DOHH2 (cell line): ENCODE measurements around the gene SLC25A43.

Experiments used
- H3F3A ChIP-seq: fragments of 200-600 bp; sonication (generic), shearing (Covaris generic); 2 replicates; pipeline ENCODE4 v1.6.0; 2016; ENCODE audit warnings: antibody characterized with exemption, mild to moderate bottlenecking; ENCODE audit not compliant: control insufficient read depth, insufficient read depth
- H3K27ac ChIP-seq: fragments of 200-600 bp; sonication (generic); 2 replicates; pipeline ENCODE4 v1.5.1; 2014; ENCODE audit warnings: low read depth, mild to moderate bottlenecking, low read length, moderate library complexity
- H3K27me3 ChIP-seq: fragments of 200-600 bp; sonication (generic); 2 replicates; pipeline ENCODE4 v1.6.1; 2014; ENCODE audit warnings: mild to moderate bottlenecking, low read length, mixed read lengths; ENCODE audit not compliant: control insufficient read depth
- H3K36me3 ChIP-seq: fragments of 200-600 bp; sonication (generic); 2 replicates; pipeline ENCODE4 v1.6.1; 2014; ENCODE audit warnings: mild to moderate bottlenecking, low read length, moderate library complexity, mixed read lengths; ENCODE audit not compliant: control insufficient read depth
- H3K4me1 ChIP-seq: fragments of 200-600 bp; sonication (generic); 2 replicates; pipeline ENCODE4 v1.6.1; 2014; ENCODE audit warnings: mild to moderate bottlenecking, low read length, mixed read lengths; ENCODE audit not compliant: control insufficient read depth
- H3K4me2 ChIP-seq: fragments of 200-600 bp; sonication (generic); 2 replicates; pipeline ENCODE4 v1.6.0; 2014; ENCODE audit warnings: mild to moderate bottlenecking, low read length, moderate library complexity
- H3K4me3 ChIP-seq: fragments of 200-600 bp; sonication (generic); 2 replicates; pipeline ENCODE4 v1.5.1; 2014; ENCODE audit warnings: mild to moderate bottlenecking, low read length, mixed read lengths
- H3K79me2 ChIP-seq: fragments of 200-600 bp; sonication (generic); 2 replicates; pipeline ENCODE4 v1.6.1; 2014; ENCODE audit warnings: mild to moderate bottlenecking, low read length, mixed read lengths; ENCODE audit not compliant: control insufficient read depth
- H3K9me2 ChIP-seq: fragments of 200-600 bp; sonication (generic); replicated peaks from 2 replicates; pipeline ENCODE4 v1.6.1; 2014; ENCODE audit warnings: mild to moderate bottlenecking, low read length, mixed read lengths; ENCODE audit not compliant: control insufficient read depth
- H3K9me3 ChIP-seq: fragments of 200-600 bp; sonication (generic); 2 replicates; pipeline ENCODE4 v1.6.1; 2014; ENCODE audit warnings: antibody characterized with exemption, low read length, mixed read lengths; ENCODE audit not compliant: control insufficient read depth, insufficient read depth
- H4K20me1 ChIP-seq: fragments of 200-600 bp; sonication (generic); 2 replicates; pipeline ENCODE4 v1.6.0; 2014; ENCODE audit warnings: low read depth, mild to moderate bottlenecking, antibody characterized with exemption, low read length, moderate library complexity; ENCODE audit not compliant: control insufficient read depth, insufficient read depth
- EZH2phosphoT487 ChIP-seq: fragments of 200-600 bp; sonication (generic); IDR thresholded peaks from 2 replicates; pipeline ENCODE4 v1.6.1; 2017; ENCODE audit warnings: borderline replicate concordance, mild to moderate bottlenecking, antibody characterized with exemption, low read length, moderate library complexity, mixed read lengths
- TF ChIP-seq, protein P1 (sequence below): fragments of 200-600 bp; sonication (generic); IDR thresholded peaks from one replicate; pipeline ENCODE4 v1.5.1; 2014; ENCODE audit warnings: antibody characterized with exemption, mild to moderate bottlenecking, low read depth, low read length; ENCODE audit not compliant: poor library complexity, severe bottlenecking

SLC25A43 gene

DNA sequence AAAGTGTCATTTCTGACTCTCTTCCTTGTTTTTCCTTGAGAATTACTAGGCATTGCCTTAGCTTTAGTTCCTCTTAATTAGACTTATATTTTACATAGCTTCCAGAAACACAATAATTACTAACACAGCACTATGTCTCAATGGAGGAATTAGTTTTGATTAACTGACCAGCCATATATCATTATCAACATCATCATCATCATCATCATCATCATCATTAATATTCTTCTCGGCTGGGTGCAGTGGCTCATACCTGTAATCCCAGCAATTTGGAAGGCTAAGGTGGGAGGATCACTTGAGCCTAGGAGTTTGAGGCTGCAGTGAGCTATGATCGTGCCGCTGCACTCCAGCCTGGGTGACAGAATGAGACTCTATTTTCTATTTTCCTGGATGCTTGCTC is 66.4 kb downstream of the SLC25A43 start:
- H3K9me2 ChIP-seq, result no peaks in the 10 kb centered on the region
- H3K4me3 ChIP-seq, result no peak overlapping the region
- H3K36me3 ChIP-seq, result peaks cover 15% of the 10 kb centered on the region
- H3K4me2 ChIP-seq, result no peak overlapping the region
- peaks cover 13% of the 10 kb centered on the region for H3K4me1 ChIP-seq
- H4K20me1 ChIP-seq, result peaks cover 11% of the 10 kb centered on the region
- peaks cover 11% of the 10 kb centered on the region for H3F3A ChIP-seq
- H3K27ac ChIP-seq, result no peak overlapping the region
- TF ChIP-seq, protein P1, sequence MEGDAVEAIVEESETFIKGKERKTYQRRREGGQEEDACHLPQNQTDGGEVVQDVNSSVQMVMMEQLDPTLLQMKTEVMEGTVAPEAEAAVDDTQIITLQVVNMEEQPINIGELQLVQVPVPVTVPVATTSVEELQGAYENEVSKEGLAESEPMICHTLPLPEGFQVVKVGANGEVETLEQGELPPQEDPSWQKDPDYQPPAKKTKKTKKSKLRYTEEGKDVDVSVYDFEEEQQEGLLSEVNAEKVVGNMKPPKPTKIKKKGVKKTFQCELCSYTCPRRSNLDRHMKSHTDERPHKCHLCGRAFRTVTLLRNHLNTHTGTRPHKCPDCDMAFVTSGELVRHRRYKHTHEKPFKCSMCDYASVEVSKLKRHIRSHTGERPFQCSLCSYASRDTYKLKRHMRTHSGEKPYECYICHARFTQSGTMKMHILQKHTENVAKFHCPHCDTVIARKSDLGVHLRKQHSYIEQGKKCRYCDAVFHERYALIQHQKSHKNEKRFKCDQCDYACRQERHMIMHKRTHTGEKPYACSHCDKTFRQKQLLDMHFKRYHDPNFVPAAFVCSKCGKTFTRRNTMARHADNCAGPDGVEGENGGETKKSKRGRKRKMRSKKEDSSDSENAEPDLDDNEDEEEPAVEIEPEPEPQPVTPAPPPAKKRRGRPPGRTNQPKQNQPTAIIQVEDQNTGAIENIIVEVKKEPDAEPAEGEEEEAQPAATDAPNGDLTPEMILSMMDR, result no peak
- TF ChIP-seq EZH2phosphoT487, result no peak
- H3K27me3 ChIP-seq, result no peaks in the 10 kb centered on the region
- H3K9me3 ChIP-seq, result no peaks in the 10 kb centered on the region
- H3K79me2 ChIP-seq, result peaks cover 17% of the 10 kb centered on the region

DNA sequence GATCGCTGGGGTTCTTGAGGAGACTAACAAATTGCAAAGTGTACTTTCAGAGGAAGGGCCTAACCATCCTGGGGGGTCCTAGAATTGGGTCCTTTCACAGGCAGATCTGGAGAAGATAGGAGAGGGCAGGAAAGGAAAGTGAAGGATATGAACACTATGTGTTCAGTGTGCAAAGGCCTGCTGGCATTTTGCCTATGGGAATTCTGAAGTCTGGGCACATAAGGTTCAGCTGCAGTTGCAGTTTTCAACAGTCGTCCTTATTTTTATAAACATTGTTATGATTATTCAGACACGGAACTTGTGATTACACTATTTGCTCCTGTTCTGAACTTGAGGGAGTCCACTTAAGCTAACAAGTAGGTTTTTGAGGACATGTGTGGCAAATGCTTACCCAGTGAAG is 67.8 kb downstream of the SLC25A43 start:
- no peak overlapping the region for H3K27ac ChIP-seq
- no peak for TF ChIP-seq EZH2phosphoT487
- TF ChIP-seq, protein P1, result no peak
- H3K4me2 ChIP-seq, result no peak overlapping the region
- peaks cover 23% of the 10 kb centered on the region for H3K36me3 ChIP-seq
- H3K9me2 ChIP-seq, result no peaks in the 10 kb centered on the region
- H3K9me3 ChIP-seq, result no peaks in the 10 kb centered on the region
- H3K4me1 ChIP-seq, result peaks cover 13% of the 10 kb centered on the region
- H3K27me3 ChIP-seq, result no peaks in the 10 kb centered on the region
- H3F3A ChIP-seq, result peaks cover 17% of the 10 kb centered on the region
- peaks cover 17% of the 10 kb centered on the region for H3K79me2 ChIP-seq
- H4K20me1 ChIP-seq, result peaks cover 11% of the 10 kb centered on the region
- H3K4me3 ChIP-seq, result no peak overlapping the region

DNA sequence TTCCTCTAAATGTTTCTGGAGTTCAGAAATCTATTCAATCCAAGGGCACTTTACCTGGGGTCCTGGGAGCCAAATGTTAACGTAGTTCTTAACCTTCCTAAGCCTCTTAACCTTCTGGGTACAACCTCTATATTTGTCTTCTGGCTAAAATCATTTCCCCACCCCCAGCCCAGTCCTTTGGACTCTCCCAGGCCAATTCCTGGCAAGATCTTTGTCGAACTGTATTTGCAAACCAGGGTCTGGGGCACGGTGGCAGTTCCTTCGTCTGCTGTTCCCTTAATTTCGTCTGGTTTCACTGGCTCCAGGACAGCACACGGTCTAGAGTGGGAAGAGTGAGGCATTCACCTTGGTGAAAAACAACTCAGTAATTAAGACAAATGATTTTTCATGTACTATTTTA is 68.3 kb downstream of the SLC25A43 start:
- TF ChIP-seq, protein P1, result no peak
- no peak for TF ChIP-seq EZH2phosphoT487
- Histone ChIP-seq H4K20me1 (peaks cover 11% of the 10 kb centered on the region), H3K4me2 (peak overlapping the region; percentile 84), H3F3A (peaks cover 17% of the 10 kb centered on the region), H3K9me2 (no peaks in the 10 kb centered on the region), H3K4me3 (peak overlapping the region; percentile 94), H3K4me1 (peaks cover 13% of the 10 kb centered on the region), H3K27me3 (no peaks in the 10 kb centered on the region), H3K36me3 (peaks cover 23% of the 10 kb centered on the region), H3K79me2 (peaks cover 17% of the 10 kb centered on the region), H3K9me3 (no peaks in the 10 kb centered on the region), H3K27ac (no peak overlapping the region)
